HepG2 (cell line): ENCODE data around the gene KAT7. TPM values are rescaled to one million over a fixed set of nuclear protein-coding genes. Genes with fewer than 3 reads are reported as not detected.

Experiments used
- HDAC2 ChIP-seq: sonication (generic); formaldehyde crosslinking; IDR thresholded peaks from 2 replicates; pipeline ENCODE4 v1.4.0; 2020; ENCODE audit warnings: missing genetic modification reagents
- MIER3 ChIP-seq: IDR thresholded peaks from 2 replicates; pipeline ENCODE4 v1.6.1; 2016; ENCODE audit warnings: missing compliant biosample characterization, borderline replicate concordance
- NFIB ChIP-seq: sonication (generic); formaldehyde crosslinking; IDR thresholded peaks from 2 replicates; pipeline ENCODE4 v1.9.0; 2021; ENCODE audit warnings: missing genetic modification reagents, mild to moderate bottlenecking, borderline replicate concordance
- PHF20 ChIP-seq: sonication (generic); formaldehyde crosslinking; IDR thresholded peaks from 2 replicates; pipeline ENCODE4 v1.5.0; 2020; ENCODE audit warnings: mild to moderate bottlenecking, missing genetic modification reagents
- TFE3 ChIP-seq: IDR thresholded peaks from 2 replicates; pipeline ENCODE4 v1.6.1; 2016
- TSC22D2 ChIP-seq: sonication (generic); formaldehyde crosslinking; IDR thresholded peaks from 2 replicates; pipeline ENCODE4 v1.5.1; 2020; ENCODE audit warnings: missing genetic modification reagents, mild to moderate bottlenecking, borderline replicate concordance
- ZFP91 ChIP-seq: sonication (generic); formaldehyde crosslinking; IDR thresholded peaks from 2 replicates; pipeline ENCODE4 v1.9.0; 2022; ENCODE audit warnings: missing genetic modification reagents, mild to moderate bottlenecking, borderline replicate concordance
- ZNF260 ChIP-seq: sonication (generic); formaldehyde crosslinking; IDR thresholded peaks from 2 replicates; pipeline ENCODE4 v1.4.0; 2020; ENCODE audit warnings: missing genetic modification reagents, low read depth, mild to moderate bottlenecking, borderline replicate concordance
- ZNF878 ChIP-seq: sonication (generic); formaldehyde crosslinking; IDR thresholded peaks from 2 replicates; pipeline ENCODE4 v1.8.1; 2023; ENCODE audit warnings: mild to moderate bottlenecking, missing genetic modification reagents, moderate library complexity
- polyA plus RNA-seq, 8 experiments: library from polyadenylated mRNA; depleted of rRNA in 3 of 8; stranded (reverse) in 7 of 8; unstranded in 1 of 8; fragments of >200 nt; fragmentation: Illumina TruSeq in 4 of 8; extraction: Trizol in 4 of 8; gene quantifications; 2 replicates each; pipeline versions ENCODE4 v1.2.1 to v1.2.3, GENCODE V29; 2011 to 2016; ENCODE audit warnings: low read depth in 4 of 8, missing spikeins in 1 of 8, mixed read lengths in 1 of 8; ENCODE audit not compliant: insufficient read depth in 1 of 8
- total RNA-seq, 5 experiments: library from RNA; depleted of rRNA; stranded (reverse); fragments of >200 nt; fragmentation: Illumina TruSeq; extraction: Trizol; gene quantifications; 2 replicates each; pipeline ENCODE4 v1.2.3, GENCODE V29; 2016; ENCODE audit warnings: low read depth in 1 of 5
- TF ChIP-seq, protein P1 (sequence below): IDR thresholded peaks from 2 replicates; pipeline ENCODE4 v1.4.0; 2020; ENCODE audit warnings: mild to moderate bottlenecking, missing genetic modification reagents
- TF ChIP-seq, protein P2 (sequence below): IDR thresholded peaks from 2 replicates; pipeline ENCODE4 v1.6.1; 2012; ENCODE audit warnings: low read length, improper control_type of control experiment
- TF ChIP-seq, protein P3 (sequence below): sonication (generic); formaldehyde crosslinking; IDR thresholded peaks from 2 replicates; pipeline ENCODE4 v1.5.0; 2020; ENCODE audit warnings: mild to moderate bottlenecking, missing genetic modification reagents, borderline replicate concordance

KAT7 gene
- total and polyA plus RNA-seq, 2 of the 13 experiments (the other 11 are each of a cell fraction or from before 2014, with no cell fraction given) = 21.2 to 39.2 TPM

DNA sequence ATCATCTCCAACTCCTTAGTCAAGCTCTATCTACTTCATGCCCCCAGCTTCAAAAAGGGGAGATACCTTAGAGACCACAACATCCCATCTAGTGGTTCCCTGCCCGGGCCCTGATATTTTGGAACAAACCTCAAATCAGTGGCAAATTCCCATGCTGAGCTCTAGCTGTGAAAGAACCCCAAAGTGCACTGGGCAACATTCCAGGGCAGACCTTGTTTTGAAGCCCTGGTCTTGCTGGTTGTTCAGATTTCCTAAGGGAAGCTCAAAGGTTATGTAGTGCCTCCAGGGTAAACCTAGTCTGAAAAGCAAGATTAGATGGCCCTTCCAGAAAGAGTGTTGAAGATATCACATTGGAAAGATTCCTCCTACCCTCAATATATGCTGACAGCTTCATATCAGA is 40.8 kb upstream of the KAT7 start (continued):
- TF ChIP-seq, protein P1, sequence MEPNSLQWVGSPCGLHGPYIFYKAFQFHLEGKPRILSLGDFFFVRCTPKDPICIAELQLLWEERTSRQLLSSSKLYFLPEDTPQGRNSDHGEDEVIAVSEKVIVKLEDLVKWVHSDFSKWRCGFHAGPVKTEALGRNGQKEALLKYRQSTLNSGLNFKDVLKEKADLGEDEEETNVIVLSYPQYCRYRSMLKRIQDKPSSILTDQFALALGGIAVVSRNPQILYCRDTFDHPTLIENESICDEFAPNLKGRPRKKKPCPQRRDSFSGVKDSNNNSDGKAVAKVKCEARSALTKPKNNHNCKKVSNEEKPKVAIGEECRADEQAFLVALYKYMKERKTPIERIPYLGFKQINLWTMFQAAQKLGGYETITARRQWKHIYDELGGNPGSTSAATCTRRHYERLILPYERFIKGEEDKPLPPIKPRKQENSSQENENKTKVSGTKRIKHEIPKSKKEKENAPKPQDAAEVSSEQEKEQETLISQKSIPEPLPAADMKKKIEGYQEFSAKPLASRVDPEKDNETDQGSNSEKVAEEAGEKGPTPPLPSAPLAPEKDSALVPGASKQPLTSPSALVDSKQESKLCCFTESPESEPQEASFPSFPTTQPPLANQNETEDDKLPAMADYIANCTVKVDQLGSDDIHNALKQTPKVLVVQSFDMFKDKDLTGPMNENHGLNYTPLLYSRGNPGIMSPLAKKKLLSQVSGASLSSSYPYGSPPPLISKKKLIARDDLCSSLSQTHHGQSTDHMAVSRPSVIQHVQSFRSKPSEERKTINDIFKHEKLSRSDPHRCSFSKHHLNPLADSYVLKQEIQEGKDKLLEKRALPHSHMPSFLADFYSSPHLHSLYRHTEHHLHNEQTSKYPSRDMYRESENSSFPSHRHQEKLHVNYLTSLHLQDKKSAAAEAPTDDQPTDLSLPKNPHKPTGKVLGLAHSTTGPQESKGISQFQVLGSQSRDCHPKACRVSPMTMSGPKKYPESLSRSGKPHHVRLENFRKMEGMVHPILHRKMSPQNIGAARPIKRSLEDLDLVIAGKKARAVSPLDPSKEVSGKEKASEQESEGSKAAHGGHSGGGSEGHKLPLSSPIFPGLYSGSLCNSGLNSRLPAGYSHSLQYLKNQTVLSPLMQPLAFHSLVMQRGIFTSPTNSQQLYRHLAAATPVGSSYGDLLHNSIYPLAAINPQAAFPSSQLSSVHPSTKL (CRISPR knock-in tag) = peak; percentile 49
- TF ChIP-seq ZNF260 (CRISPR knock-in tag) (no peak), NFIB (no peak), MIER3 (CRISPR knock-in tag) (no peak), PHF20 (CRISPR knock-in tag) (no peak), TSC22D2 (CRISPR knock-in tag) (no peak), ZNF878 (CRISPR knock-in tag) (no peak), ZFP91 (no peak), TFE3 (CRISPR knock-in tag) (no peak), HDAC2 (CRISPR knock-in tag) (0 out of 2 replicates have a peak, but pooled peaks have one; percentile 40)
- TF ChIP-seq, protein P2, sequence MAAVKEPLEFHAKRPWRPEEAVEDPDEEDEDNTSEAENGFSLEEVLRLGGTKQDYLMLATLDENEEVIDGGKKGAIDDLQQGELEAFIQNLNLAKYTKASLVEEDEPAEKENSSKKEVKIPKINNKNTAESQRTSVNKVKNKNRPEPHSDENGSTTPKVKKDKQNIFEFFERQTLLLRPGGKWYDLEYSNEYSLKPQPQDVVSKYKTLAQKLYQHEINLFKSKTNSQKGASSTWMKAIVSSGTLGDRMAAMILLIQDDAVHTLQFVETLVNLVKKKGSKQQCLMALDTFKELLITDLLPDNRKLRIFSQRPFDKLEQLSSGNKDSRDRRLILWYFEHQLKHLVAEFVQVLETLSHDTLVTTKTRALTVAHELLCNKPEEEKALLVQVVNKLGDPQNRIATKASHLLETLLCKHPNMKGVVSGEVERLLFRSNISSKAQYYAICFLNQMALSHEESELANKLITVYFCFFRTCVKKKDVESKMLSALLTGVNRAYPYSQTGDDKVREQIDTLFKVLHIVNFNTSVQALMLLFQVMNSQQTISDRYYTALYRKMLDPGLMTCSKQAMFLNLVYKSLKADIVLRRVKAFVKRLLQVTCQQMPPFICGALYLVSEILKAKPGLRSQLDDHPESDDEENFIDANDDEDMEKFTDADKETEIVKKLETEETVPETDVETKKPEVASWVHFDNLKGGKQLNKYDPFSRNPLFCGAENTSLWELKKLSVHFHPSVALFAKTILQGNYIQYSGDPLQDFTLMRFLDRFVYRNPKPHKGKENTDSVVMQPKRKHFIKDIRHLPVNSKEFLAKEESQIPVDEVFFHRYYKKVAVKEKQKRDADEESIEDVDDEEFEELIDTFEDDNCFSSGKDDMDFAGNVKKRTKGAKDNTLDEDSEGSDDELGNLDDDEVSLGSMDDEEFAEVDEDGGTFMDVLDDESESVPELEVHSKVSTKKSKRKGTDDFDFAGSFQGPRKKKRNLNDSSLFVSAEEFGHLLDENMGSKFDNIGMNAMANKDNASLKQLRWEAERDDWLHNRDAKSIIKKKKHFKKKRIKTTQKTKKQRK = no peak
- TF ChIP-seq, protein P3, sequence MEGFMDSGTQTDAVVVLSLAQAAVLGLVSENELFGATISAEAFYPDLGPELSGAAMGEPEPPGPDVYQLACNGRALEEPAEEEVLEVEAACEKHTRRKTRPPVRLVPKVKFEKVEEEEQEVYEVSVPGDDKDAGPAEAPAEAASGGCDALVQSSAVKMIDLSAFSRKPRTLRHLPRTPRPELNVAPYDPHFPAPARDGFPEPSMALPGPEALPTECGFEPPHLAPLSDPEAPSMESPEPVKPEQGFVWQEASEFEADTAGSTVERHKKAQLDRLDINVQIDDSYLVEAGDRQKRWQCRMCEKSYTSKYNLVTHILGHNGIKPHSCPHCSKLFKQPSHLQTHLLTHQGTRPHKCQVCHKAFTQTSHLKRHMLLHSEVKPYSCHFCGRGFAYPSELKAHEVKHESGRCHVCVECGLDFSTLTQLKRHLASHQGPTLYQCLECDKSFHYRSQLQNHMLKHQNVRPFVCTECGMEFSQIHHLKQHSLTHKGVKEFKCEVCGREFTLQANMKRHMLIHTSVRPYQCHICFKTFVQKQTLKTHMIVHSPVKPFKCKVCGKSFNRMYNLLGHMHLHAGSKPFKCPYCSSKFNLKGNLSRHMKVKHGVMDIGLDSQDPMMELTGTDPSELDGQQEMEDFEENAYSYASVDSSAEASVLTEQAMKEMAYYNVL (CRISPR knock-in tag) = no peak
